Astrocyte of the spinal cord (primary cell): Measurements from ENCODE around the gene ARHGAP22.

Experiments
- DNase-seq: peaks from one replicate; pipeline ENCODE4 v3.0.0; 2011; ENCODE audit warnings: low read depth, low spot score
- H3K4me3 ChIP-seq: 2 replicates; pipeline ENCODE4 v1.5.1; 2011; ENCODE audit warnings: low read depth, mild to moderate bottlenecking, low read length, moderate library complexity
- in situ Hi-C: cut with HindIII; loops from 2 replicates; pipeline ENCODE4 v1.10.0; 2017; ENCODE audit warnings: low sequenced_read_pairs
- TF ChIP-seq, protein P1 (sequence below): IDR thresholded peaks from 2 replicates; pipeline ENCODE4 v1.5.1; 2012; ENCODE audit warnings: low read depth, mild to moderate bottlenecking, low read length, inconsistent platforms

Gene ARHGAP22

DNA sequence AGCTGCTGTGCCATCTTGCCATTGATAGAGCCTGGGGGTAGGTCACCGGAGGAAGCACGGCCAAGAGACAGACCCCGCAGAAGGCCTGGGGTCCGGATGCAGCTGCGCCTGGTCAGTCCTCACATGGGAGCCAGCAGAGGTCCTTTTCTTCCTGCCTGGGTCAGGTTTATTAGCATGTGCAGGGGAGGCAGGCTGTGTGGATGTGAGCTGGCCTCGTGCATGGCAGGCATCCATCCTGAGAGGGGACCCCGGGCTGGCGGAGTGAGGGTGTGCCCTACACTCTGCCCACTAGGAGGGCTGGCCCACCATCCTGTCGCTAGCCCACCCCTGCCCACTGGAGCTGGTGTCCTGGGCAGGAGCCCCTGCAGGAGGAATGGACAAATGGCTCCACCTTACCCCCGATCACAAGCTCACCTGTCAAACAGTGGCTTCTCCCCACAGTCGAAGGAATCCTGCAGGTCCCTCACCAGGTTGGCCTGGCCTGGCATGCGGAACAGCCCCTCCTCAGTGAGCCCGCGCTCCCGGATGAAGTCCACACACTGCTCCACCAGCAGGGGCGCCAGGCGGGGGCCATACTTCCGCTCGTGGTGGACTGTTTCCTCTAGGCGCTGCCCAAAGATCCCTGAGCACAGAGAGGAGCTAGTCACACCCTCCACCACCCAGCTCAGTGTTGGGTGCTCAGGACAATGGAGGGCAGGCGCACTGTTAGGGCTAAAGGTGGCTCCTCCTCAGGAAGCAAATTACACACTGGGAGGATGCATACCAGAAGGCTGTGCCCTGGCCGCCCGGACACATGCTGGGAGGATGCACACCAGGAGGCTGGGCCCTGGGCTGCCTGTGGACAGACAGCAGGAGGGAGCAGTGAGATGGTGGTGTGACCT is 145.4 kb downstream of the ARHGAP22 start:
- TF ChIP-seq, protein P1, sequence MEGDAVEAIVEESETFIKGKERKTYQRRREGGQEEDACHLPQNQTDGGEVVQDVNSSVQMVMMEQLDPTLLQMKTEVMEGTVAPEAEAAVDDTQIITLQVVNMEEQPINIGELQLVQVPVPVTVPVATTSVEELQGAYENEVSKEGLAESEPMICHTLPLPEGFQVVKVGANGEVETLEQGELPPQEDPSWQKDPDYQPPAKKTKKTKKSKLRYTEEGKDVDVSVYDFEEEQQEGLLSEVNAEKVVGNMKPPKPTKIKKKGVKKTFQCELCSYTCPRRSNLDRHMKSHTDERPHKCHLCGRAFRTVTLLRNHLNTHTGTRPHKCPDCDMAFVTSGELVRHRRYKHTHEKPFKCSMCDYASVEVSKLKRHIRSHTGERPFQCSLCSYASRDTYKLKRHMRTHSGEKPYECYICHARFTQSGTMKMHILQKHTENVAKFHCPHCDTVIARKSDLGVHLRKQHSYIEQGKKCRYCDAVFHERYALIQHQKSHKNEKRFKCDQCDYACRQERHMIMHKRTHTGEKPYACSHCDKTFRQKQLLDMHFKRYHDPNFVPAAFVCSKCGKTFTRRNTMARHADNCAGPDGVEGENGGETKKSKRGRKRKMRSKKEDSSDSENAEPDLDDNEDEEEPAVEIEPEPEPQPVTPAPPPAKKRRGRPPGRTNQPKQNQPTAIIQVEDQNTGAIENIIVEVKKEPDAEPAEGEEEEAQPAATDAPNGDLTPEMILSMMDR, result no peak
- DNase-seq, result no peak
- H3K4me3 ChIP-seq, result no peak overlapping the region
- in situ Hi-C loops, result no loop called here

DNA sequence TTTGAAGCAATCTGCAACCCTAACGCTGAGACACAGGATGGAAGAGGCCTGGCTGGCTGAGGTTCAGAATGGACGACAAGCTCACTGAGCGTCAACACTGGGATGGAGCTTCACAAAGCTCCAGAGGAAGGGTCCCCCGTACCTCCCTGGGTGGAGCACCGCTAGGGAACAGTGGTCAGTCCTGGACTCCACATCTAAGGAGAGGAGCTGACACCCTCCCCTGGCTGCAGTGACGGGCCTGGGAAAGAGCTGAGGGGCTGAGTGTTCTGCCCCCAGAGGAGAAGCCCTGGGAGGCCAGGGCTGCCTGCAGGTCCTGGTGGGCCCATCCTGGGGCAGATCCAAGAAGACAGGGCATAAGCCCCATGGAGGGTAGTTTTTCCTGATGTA is 146.2 kb downstream of the ARHGAP22 start:
- in situ Hi-C loops, result no loop called here
- TF ChIP-seq, protein P1, result no peak
- DNase-seq, result no peak
- no peak overlapping the region for H3K4me3 ChIP-seq

GRCh38 chr10:48457949-48458661 is 146.8 kb downstream of the ARHGAP22 start:
- no peak for DNase-seq
- in situ Hi-C loops, result no loop called here
- TF ChIP-seq, protein P1, result no peak

GRCh38 chr10:48456808-48457761 is 147.8 kb downstream of the ARHGAP22 start:
- H3K4me3 ChIP-seq, result no peak overlapping the region

More at GRCh38 chr10:48457949-48458661, 146.8 kb downstream of the ARHGAP22 start:
- no peak overlapping the region for H3K4me3 ChIP-seq

GRCh38 chr10:48456361-48456804 is 148.5 kb downstream of the ARHGAP22 start:
- TF ChIP-seq, protein P1, result no peak
- H3K4me3 ChIP-seq, result no peak overlapping the region
- DNase-seq, result no peak
- in situ Hi-C loops, result no loop called here

More at GRCh38 chr10:48456808-48457761, 147.8 kb downstream of the ARHGAP22 start:
- DNase-seq, result no peak
- TF ChIP-seq, protein P1, result no peak
- in situ Hi-C loops, result no loop called here
